Prostate gland (tissue), 2 donors: ENCODE data around the gene IGIP.

ENCODE experiments used
- POLR2A ChIP-seq: fragments of 450-650 bp; IDR thresholded peaks from one replicate; pipeline ENCODE4 v1.6.1; 2016; ENCODE audit warnings: antibody characterized with exemption, mild to moderate bottlenecking
- POLR2AphosphoS5 ChIP-seq: sonication (generic); formaldehyde crosslinking; IDR thresholded peaks from one replicate; pipeline ENCODE4 v1.6.1; 2017; ENCODE audit warnings: antibody characterized with exemption
- TF ChIP-seq, protein P1 (sequence below), 4 experiments: fragments of 200-600 bp in 2 of 4; fragments of 450-650 bp in 2 of 4; sonication (generic) in 2 of 4; IDR thresholded peaks; 1 replicate in 3 of 4; 2 replicates in 1 of 4; pipeline ENCODE4 v1.5.1; 2016 to 2019; ENCODE audit warnings: antibody characterized with exemption in 4 of 4, mild to moderate bottlenecking in 2 of 4, moderate library complexity in 2 of 4

DNA sequence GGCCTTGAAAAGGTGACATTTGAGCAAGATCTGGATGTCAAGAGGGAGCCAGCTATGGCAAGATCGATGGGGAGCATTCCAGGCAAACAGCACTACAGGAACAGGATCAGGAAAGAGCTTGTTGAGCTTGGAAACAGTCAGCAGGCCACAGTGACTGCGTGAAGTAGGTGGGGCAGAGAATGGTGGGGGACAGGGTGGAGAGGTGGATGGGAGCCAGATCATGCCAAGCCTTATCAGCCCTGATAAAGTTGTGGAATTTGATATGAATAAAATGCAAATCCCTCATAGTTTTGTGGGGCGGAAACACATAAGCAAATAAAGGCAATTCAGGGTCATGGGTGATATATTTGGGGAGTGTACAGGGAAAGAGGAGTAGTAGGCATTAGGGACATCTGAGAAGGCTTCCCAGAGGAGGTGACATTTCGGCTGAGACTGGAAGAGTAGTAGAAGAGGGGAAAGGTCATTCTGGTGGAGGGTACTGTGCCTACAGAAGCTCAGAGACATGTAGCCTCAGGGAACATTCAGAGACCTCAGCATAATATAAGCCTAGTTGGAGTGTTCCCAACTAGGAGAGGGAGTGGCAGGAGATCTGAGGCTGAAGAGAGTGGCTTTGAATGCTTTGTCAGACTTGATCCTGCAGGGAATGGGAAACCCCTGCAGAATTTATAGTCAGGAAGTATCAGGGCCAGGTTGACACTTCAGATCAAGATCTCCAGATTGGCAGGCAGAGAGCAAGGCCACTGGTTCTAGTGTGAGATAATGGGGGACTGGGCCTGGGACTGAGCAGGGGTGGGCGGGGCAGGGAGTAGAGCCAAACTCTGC, 39.6 kb downstream of the IGIP start:
- TF ChIP-seq, protein P1, sequence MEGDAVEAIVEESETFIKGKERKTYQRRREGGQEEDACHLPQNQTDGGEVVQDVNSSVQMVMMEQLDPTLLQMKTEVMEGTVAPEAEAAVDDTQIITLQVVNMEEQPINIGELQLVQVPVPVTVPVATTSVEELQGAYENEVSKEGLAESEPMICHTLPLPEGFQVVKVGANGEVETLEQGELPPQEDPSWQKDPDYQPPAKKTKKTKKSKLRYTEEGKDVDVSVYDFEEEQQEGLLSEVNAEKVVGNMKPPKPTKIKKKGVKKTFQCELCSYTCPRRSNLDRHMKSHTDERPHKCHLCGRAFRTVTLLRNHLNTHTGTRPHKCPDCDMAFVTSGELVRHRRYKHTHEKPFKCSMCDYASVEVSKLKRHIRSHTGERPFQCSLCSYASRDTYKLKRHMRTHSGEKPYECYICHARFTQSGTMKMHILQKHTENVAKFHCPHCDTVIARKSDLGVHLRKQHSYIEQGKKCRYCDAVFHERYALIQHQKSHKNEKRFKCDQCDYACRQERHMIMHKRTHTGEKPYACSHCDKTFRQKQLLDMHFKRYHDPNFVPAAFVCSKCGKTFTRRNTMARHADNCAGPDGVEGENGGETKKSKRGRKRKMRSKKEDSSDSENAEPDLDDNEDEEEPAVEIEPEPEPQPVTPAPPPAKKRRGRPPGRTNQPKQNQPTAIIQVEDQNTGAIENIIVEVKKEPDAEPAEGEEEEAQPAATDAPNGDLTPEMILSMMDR (IDR thresholded peaks at IDR 0.05) = no peak
- no peak for TF ChIP-seq POLR2AphosphoS5
- no peak for TF ChIP-seq POLR2A
